Body of pancreas (tissue), 4 donors: ENCODE measurements around the gene ECSIT.

Experiments
- POLR2A ChIP-seq, 3 donors: fragments of 450-650 bp; IDR thresholded peaks; one replicate each; pipeline ENCODE4 v1.6.1; 2016; ENCODE audit warnings: antibody characterized with exemption in 3 of 3, mild to moderate bottlenecking in 2 of 3
- TF ChIP-seq, protein P1 (sequence below), 7 experiments: fragments of 450-650 bp in 4 of 7; fragments of 200-600 bp in 3 of 7; sonication (generic) in 3 of 7; IDR thresholded peaks; one replicate each; pipeline ENCODE4 v1.5.1; 2016 to 2019; ENCODE audit warnings: antibody characterized with exemption in 7 of 7

DNA sequence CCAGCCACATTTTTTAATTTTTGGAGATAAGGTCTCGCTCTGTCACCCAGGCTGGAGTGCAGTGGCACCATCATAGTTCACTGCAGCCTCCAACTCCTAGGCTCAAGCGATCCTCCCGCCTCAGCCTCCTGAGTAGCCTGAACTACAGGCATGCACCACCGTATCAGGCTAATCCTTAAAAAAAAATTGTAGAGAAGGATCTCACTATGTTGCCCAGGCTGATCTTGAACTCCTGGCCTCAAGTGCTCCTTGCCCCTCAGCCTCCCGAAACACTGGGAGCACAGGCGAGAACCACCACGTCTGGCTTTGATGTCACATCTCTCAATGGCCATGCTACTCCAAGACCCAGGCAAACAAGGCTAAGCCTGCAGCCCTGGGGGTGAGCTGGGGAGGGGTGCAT lies 72.3 kb downstream of the ECSIT start:
- TF ChIP-seq, protein P1, sequence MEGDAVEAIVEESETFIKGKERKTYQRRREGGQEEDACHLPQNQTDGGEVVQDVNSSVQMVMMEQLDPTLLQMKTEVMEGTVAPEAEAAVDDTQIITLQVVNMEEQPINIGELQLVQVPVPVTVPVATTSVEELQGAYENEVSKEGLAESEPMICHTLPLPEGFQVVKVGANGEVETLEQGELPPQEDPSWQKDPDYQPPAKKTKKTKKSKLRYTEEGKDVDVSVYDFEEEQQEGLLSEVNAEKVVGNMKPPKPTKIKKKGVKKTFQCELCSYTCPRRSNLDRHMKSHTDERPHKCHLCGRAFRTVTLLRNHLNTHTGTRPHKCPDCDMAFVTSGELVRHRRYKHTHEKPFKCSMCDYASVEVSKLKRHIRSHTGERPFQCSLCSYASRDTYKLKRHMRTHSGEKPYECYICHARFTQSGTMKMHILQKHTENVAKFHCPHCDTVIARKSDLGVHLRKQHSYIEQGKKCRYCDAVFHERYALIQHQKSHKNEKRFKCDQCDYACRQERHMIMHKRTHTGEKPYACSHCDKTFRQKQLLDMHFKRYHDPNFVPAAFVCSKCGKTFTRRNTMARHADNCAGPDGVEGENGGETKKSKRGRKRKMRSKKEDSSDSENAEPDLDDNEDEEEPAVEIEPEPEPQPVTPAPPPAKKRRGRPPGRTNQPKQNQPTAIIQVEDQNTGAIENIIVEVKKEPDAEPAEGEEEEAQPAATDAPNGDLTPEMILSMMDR (IDR thresholded peaks at IDR 0.05), result no peak
- TF ChIP-seq POLR2A (IDR thresholded peaks at IDR 0.05), result no peak
